ENCODE measurements around the gene PLCXD3.

Gene PLCXD3

DNA sequence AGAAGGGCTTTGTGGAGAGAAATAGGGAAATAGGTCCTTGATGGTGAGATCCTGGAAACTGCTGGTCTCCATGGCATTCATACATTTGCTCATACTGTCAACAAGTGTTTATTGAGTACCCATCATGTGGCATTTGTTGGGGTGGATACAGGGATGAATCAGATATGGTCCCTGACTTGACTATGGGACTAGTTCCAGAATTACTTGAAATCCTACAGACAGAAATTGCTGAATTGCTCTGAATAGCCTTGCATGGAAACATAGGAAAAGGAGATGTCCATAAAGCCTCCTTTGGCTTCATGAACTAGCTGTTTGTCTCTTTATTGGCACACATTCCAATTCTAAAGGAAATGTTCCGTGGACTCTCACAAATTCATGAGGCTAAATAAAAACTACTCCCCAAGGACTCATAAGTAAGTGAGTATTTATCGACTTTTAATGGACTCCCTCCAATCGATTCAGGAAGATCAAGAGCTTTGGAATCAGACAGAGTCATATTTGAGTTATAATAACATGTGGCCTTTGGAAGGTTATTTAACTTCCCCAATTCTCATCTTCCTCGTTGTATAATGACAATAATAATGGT lies 174.7 kb downstream of the PLCXD3 start:
- TF ChIP-seq, protein P1, sequence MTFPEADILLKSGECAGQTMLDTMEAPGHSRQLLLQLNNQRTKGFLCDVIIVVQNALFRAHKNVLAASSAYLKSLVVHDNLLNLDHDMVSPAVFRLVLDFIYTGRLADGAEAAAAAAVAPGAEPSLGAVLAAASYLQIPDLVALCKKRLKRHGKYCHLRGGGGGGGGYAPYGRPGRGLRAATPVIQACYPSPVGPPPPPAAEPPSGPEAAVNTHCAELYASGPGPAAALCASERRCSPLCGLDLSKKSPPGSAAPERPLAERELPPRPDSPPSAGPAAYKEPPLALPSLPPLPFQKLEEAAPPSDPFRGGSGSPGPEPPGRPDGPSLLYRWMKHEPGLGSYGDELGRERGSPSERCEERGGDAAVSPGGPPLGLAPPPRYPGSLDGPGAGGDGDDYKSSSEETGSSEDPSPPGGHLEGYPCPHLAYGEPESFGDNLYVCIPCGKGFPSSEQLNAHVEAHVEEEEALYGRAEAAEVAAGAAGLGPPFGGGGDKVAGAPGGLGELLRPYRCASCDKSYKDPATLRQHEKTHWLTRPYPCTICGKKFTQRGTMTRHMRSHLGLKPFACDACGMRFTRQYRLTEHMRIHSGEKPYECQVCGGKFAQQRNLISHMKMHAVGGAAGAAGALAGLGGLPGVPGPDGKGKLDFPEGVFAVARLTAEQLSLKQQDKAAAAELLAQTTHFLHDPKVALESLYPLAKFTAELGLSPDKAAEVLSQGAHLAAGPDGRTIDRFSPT (tag by site-specific recombination; IDR thresholded peaks at IDR 0.05) = no peak
- TF ChIP-seq ZNF510 (tag by site-specific recombination; IDR thresholded peaks at IDR 0.05; ENCODE audit: insufficient replicate concordance) (no peak), ZNF23 (tag by site-specific recombination; IDR thresholded peaks at IDR 0.05; ENCODE audit: borderline replicate concordance) (no peak), ZNF292 (tag by site-specific recombination; IDR thresholded peaks at IDR 0.05; ENCODE audit: borderline replicate concordance, low read depth) (no peak), ZNF366 (tag by site-specific recombination; conservative IDR thresholded peaks at IDR 0.05) (no peak), ZSCAN16 (tag by site-specific recombination; IDR thresholded peaks at IDR 0.05) (no peak), ZNF549 (tag by site-specific recombination; IDR thresholded peaks at IDR 0.05) (no peak), ZNF473 (tag by site-specific recombination; IDR thresholded peaks at IDR 0.05) (no peak), ZXDB (tag by site-specific recombination; IDR thresholded peaks at IDR 0.05) (no peak), KLF9 (tag by site-specific recombination; IDR thresholded peaks at IDR 0.05; ENCODE audit: low read depth) (no peak), ZNF280D (tag by site-specific recombination; IDR thresholded peaks at IDR 0.05) (no peak), GLI4 (tag by site-specific recombination; IDR thresholded peaks at IDR 0.05) (no peak), YY2 (tag by site-specific recombination; IDR thresholded peaks at IDR 0.05) (no peak), ZNF223 (tag by site-specific recombination; IDR thresholded peaks at IDR 0.05) (no peak), ZBTB7A (tag by site-specific recombination; IDR thresholded peaks at IDR 0.05; ENCODE audit: low read depth) (no peak), ZNF488 (tag by site-specific recombination; IDR thresholded peaks at IDR 0.05) (no peak), ZNF777 (tag by site-specific recombination; IDR thresholded peaks at IDR 0.05; ENCODE audit: borderline replicate concordance) (no peak), HOXD13 (CRISPR knock-in tag; IDR thresholded peaks at IDR 0.05; ENCODE audit: borderline replicate concordance) (no peak)
- no peaks in the 10 kb centered on the region for H3K36me3 ChIP-seq (ENCODE audit: control insufficient read depth in 2 of 2, insufficient read depth in 1 of 2, low read length in 2 of 2)
- H3K9me3 ChIP-seq (ENCODE audit: control insufficient read depth, insufficient read depth, low read depth, low read length) = no peaks in the 10 kb centered on the region
- H3K4me3 ChIP-seq (ENCODE audit: low read depth, low read length) = no peak overlapping the region
- ChIA-PET CTCF (no interaction called here), POLR2A (no interaction called here)
- H3K4me1 ChIP-seq (ENCODE audit: control insufficient read depth, insufficient read depth, low read length) = no peaks in the 10 kb centered on the region
- no peak overlapping the region for H3K27ac ChIP-seq (ENCODE audit: extremely low read depth, low read depth, low read length)

DNA sequence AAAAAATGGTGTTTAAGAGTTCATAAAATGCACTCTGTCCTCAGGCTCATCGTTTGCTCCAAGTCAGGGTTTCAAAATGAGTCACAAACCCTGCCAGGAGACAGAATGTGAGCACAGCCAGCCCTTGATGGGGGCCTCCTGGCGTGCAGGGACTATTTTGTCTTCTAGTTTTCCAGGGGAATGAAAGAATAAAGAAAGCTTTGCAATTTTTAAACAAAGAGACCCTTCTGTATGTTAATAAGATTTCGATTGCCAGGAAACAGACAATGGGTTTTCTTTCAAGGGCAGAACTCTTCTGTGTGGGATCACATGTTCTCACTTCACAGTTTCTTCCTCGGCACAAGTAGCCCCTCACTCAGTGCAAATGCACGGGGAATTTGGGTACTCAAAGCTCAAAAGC lies 175.6 kb downstream of the PLCXD3 start:
- POLR2A ChIA-PET = no interaction called here
- no peak for TF ChIP-seq YY2 (tag by site-specific recombination; IDR thresholded peaks at IDR 0.05)
- TF ChIP-seq ZNF623 (tag by site-specific recombination; IDR thresholded peaks at IDR 0.05) = no peak
- TF ChIP-seq, protein P2, sequence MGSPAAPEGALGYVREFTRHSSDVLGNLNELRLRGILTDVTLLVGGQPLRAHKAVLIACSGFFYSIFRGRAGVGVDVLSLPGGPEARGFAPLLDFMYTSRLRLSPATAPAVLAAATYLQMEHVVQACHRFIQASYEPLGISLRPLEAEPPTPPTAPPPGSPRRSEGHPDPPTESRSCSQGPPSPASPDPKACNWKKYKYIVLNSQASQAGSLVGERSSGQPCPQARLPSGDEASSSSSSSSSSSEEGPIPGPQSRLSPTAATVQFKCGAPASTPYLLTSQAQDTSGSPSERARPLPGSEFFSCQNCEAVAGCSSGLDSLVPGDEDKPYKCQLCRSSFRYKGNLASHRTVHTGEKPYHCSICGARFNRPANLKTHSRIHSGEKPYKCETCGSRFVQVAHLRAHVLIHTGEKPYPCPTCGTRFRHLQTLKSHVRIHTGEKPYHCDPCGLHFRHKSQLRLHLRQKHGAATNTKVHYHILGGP (tag by site-specific recombination; IDR thresholded peaks at IDR 0.05) = no peak
- TF ChIP-seq ZNF155 (tag by site-specific recombination; IDR thresholded peaks at IDR 0.05) = no peak
- TF ChIP-seq ZNF391 (tag by site-specific recombination; IDR thresholded peaks at IDR 0.05; ENCODE audit: borderline replicate concordance, low read depth) = no peak
- no peak for TF ChIP-seq ZNF24 (tag by site-specific recombination; IDR thresholded peaks at IDR 0.05)
- no peak for TF ChIP-seq ZBTB20 (tag by site-specific recombination; IDR thresholded peaks at IDR 0.05)
- TF ChIP-seq ZNF221 (tag by site-specific recombination; IDR thresholded peaks at IDR 0.05; ENCODE audit: borderline replicate concordance) = no peak
- TF ChIP-seq ZNF76 (tag by site-specific recombination; IDR thresholded peaks at IDR 0.05; ENCODE audit: borderline replicate concordance, low read depth) = no peak
- TF ChIP-seq ZNF580 (tag by site-specific recombination; IDR thresholded peaks at IDR 0.05) = no peak
- TF ChIP-seq ZNF354C (tag by site-specific recombination; IDR thresholded peaks at IDR 0.05; ENCODE audit: borderline replicate concordance, low read depth) = no peak
- TF ChIP-seq ZNF600 (tag by site-specific recombination; IDR thresholded peaks at IDR 0.05) = no peak

More for the DNA sequence above, 175.6 kb downstream of the PLCXD3 start:
- Histone ChIP-seq H3K4me3 (ENCODE audit: low read depth, low read length) (no peak overlapping the region), H3K36me3 (ENCODE audit: control insufficient read depth in 2 of 2, insufficient read depth in 1 of 2, low read length in 2 of 2) (no peaks in the 10 kb centered on the region), H3K27ac (ENCODE audit: extremely low read depth, low read depth, low read length) (no peak overlapping the region), H3K9me3 (ENCODE audit: control insufficient read depth, insufficient read depth, low read depth, low read length) (no peaks in the 10 kb centered on the region), H3K4me1 (ENCODE audit: control insufficient read depth, insufficient read depth, low read length) (no peaks in the 10 kb centered on the region)
- CTCF ChIA-PET = no interaction called here

Data from HEK293 (cell line).